ENCODE data around the gene STAB1. TPM values are rescaled to one million over a fixed set of nuclear protein-coding genes. Genes with fewer than 3 reads are reported as not detected.

STAB1 gene
- total and polyA plus RNA-seq, 2 of the 13 experiments (the other 11 are each of a cell fraction or from before 2014, with no cell fraction given): 0.09 to 0.34 TPM

DNA sequence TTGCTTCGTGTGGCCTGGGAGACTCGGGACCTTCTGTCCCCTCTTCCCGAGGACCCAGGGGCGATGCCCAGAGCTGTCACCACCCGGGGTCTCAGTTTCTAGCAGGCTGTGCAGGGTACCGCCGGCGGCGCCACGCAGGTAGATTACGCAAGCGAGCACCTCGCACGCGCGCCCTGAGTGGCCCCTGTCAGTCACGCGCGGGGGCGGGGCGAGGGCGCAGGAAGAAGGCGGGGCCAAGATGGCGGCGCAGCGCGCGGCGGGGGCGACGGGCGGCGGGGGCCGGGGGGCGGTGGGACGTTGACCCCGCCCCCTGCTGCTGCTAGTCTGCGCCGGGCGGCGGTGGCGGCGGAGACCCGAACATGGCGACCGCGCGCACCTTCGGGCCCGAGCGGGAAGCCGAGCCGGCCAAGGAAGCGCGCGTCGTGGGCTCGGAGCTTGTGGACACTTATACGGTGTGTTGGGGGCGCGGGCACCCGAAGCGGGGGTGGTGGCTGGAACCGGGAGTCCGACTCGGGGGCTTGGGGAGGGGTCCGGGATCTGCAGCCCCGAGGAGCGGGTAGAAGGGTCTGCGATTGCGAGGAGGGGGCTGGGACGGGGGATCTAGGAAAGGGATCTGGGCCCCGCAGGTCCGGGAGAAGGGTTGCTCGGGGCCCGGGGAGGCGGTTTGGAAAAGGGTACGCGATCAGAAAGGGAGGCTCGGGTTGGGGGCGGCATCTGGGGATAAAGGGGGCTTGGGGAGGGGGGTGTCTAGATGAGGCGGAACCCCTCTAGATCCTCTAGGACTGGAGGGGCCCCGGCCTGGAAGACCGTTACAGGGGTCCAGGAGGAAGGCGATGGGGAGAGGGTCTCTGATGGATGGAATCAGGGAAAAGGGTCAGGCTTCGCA is 39.6 kb upstream of the STAB1 start, which contains the start of gene NISCH (continued):
- TF ChIP-seq, protein P1, sequence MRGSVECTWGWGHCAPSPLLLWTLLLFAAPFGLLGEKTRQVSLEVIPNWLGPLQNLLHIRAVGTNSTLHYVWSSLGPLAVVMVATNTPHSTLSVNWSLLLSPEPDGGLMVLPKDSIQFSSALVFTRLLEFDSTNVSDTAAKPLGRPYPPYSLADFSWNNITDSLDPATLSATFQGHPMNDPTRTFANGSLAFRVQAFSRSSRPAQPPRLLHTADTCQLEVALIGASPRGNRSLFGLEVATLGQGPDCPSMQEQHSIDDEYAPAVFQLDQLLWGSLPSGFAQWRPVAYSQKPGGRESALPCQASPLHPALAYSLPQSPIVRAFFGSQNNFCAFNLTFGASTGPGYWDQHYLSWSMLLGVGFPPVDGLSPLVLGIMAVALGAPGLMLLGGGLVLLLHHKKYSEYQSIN (CRISPR knock-in tag; IDR thresholded peaks at IDR 0.05; ENCODE audit: borderline replicate concordance): no peak
- no peak for TF ChIP-seq ZNF746 (CRISPR knock-in tag; IDR thresholded peaks at IDR 0.05)
- no peak for TF ChIP-seq ZNF556 (CRISPR knock-in tag; IDR thresholded peaks at IDR 0.05; ENCODE audit: borderline replicate concordance)
- TF ChIP-seq, protein P2, sequence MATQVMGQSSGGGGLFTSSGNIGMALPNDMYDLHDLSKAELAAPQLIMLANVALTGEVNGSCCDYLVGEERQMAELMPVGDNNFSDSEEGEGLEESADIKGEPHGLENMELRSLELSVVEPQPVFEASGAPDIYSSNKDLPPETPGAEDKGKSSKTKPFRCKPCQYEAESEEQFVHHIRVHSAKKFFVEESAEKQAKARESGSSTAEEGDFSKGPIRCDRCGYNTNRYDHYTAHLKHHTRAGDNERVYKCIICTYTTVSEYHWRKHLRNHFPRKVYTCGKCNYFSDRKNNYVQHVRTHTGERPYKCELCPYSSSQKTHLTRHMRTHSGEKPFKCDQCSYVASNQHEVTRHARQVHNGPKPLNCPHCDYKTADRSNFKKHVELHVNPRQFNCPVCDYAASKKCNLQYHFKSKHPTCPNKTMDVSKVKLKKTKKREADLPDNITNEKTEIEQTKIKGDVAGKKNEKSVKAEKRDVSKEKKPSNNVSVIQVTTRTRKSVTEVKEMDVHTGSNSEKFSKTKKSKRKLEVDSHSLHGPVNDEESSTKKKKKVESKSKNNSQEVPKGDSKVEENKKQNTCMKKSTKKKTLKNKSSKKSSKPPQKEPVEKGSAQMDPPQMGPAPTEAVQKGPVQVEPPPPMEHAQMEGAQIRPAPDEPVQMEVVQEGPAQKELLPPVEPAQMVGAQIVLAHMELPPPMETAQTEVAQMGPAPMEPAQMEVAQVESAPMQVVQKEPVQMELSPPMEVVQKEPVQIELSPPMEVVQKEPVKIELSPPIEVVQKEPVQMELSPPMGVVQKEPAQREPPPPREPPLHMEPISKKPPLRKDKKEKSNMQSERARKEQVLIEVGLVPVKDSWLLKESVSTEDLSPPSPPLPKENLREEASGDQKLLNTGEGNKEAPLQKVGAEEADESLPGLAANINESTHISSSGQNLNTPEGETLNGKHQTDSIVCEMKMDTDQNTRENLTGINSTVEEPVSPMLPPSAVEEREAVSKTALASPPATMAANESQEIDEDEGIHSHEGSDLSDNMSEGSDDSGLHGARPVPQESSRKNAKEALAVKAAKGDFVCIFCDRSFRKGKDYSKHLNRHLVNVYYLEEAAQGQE (IDR thresholded peaks at IDR 0.05; ENCODE audit: borderline replicate concordance in 1 of 2, low read depth in 1 of 2, low read length in 2 of 2): no peak; a peak in 1 of 4 replicates
- TF ChIP-seq, protein P3, sequence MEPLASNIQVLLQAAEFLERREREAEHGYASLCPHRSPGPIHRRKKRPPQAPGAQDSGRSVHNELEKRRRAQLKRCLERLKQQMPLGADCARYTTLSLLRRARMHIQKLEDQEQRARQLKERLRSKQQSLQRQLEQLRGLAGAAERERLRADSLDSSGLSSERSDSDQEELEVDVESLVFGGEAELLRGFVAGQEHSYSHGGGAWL (CRISPR knock-in tag; IDR thresholded peaks at IDR 0.05): no peak
- TF ChIP-seq, protein P4, sequence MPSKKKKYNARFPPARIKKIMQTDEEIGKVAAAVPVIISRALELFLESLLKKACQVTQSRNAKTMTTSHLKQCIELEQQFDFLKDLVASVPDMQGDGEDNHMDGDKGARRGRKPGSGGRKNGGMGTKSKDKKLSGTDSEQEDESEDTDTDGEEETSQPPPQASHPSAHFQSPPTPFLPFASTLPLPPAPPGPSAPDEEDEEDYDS (CRISPR knock-in tag; IDR thresholded peaks at IDR 0.05): peak; percentile 51; the same call in 1 of the 2 replicates
- TF ChIP-seq, protein P5, sequence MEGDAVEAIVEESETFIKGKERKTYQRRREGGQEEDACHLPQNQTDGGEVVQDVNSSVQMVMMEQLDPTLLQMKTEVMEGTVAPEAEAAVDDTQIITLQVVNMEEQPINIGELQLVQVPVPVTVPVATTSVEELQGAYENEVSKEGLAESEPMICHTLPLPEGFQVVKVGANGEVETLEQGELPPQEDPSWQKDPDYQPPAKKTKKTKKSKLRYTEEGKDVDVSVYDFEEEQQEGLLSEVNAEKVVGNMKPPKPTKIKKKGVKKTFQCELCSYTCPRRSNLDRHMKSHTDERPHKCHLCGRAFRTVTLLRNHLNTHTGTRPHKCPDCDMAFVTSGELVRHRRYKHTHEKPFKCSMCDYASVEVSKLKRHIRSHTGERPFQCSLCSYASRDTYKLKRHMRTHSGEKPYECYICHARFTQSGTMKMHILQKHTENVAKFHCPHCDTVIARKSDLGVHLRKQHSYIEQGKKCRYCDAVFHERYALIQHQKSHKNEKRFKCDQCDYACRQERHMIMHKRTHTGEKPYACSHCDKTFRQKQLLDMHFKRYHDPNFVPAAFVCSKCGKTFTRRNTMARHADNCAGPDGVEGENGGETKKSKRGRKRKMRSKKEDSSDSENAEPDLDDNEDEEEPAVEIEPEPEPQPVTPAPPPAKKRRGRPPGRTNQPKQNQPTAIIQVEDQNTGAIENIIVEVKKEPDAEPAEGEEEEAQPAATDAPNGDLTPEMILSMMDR (CRISPR knock-in tag; IDR thresholded peaks at IDR 0.05): peak; percentile 26; the same call in 1 of the 2 replicates
- TF ChIP-seq, protein P6, sequence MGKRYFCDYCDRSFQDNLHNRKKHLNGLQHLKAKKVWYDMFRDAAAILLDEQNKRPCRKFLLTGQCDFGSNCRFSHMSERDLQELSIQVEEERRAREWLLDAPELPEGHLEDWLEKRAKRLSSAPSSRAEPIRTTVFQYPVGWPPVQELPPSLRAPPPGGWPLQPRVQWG (CRISPR knock-in tag; IDR thresholded peaks at IDR 0.05; ENCODE audit: borderline replicate concordance, low read depth): no peak
- TF ChIP-seq, protein P7, sequence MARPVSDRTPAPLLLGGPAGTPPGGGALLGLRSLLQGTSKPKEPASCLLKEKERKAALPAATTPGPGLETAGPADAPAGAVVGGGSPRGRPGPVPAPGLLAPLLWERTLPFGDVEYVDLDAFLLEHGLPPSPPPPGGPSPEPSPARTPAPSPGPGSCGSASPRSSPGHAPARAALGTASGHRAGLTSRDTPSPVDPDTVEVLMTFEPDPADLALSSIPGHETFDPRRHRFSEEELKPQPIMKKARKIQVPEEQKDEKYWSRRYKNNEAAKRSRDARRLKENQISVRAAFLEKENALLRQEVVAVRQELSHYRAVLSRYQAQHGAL (CRISPR knock-in tag; IDR thresholded peaks at IDR 0.05; ENCODE audit: not compliant biosample characterization): no peak
- TF ChIP-seq MED8 (CRISPR knock-in tag; IDR thresholded peaks at IDR 0.05; ENCODE audit: insufficient replicate concordance): no peak
- TF ChIP-seq, protein P8, sequence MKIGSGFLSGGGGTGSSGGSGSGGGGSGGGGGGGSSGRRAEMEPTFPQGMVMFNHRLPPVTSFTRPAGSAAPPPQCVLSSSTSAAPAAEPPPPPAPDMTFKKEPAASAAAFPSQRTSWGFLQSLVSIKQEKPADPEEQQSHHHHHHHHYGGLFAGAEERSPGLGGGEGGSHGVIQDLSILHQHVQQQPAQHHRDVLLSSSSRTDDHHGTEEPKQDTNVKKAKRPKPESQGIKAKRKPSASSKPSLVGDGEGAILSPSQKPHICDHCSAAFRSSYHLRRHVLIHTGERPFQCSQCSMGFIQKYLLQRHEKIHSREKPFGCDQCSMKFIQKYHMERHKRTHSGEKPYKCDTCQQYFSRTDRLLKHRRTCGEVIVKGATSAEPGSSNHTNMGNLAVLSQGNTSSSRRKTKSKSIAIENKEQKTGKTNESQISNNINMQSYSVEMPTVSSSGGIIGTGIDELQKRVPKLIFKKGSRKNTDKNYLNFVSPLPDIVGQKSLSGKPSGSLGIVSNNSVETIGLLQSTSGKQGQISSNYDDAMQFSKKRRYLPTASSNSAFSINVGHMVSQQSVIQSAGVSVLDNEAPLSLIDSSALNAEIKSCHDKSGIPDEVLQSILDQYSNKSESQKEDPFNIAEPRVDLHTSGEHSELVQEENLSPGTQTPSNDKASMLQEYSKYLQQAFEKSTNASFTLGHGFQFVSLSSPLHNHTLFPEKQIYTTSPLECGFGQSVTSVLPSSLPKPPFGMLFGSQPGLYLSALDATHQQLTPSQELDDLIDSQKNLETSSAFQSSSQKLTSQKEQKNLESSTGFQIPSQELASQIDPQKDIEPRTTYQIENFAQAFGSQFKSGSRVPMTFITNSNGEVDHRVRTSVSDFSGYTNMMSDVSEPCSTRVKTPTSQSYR (CRISPR knock-in tag; IDR thresholded peaks at IDR 0.05; ENCODE audit: borderline replicate concordance): peak; percentile 57; the same call in 1 of the 2 replicates
- TF ChIP-seq ZNF160 (CRISPR knock-in tag; IDR thresholded peaks at IDR 0.05): no peak
- TF ChIP-seq NFE2 (CRISPR knock-in tag; IDR thresholded peaks at IDR 0.05): no peak
- TF ChIP-seq KDM1A (CRISPR knock-in tag; IDR thresholded peaks at IDR 0.05): no peak
- TF ChIP-seq ZC3H4 (CRISPR knock-in tag; IDR thresholded peaks at IDR 0.05; ENCODE audit: borderline replicate concordance): peak; percentile 50; the same call in 1 of the 2 replicates

Measured in HepG2 (cell line).